K562 (cell line): Measurements from ENCODE around the gene TUBE1. TPM values are rescaled to one million over a fixed set of nuclear protein-coding genes. Genes with fewer than 3 reads are reported as not detected.

Experiments used
- ATAC-seq: fragments of 200-7000 bp; cut with Tn5 transposase; 3 replicates; pipeline ENCODE4 v1.9.1; 2020; ENCODE audit warnings: moderate library complexity
- BruUV-seq: library from RNA; stranded (reverse); fragments of 400-500 nt; replicated peaks from 2 replicates; lab custom pipeline; 2021; lab: Mats Ljungman, UMichigan
- CTCF ChIA-PET: fragments of 300-600 bp; formaldehyde crosslinking; extraction: SDS; loops from one replicate; lab custom pipeline; 2021; ENCODE audit warnings: low intra/inter-chr PET ratio; lab: Yijun Ruan, JAX
- POLR2A ChIA-PET: fragments of 300-600, 350-650 bp; sonication (Branson Sonifier 250); formaldehyde crosslinking; extraction: SDS; loops from one replicate; lab custom pipeline; 2021; ENCODE audit warnings: antibody characterized with exemption, inconsistent platforms; lab: Yijun Ruan, JAX
- DNase-seq, 4 experiments: peaks; one replicate each; pipeline versions ENCODE4 v3.0.0 to v3.0.0-alpha.2; 2011 to 2018; ENCODE audit warnings: low spot score in 3 of 4, mixed read lengths in 3 of 4; ENCODE audit errors: extremely low read depth in 1 of 4
- FAIRE-seq: peaks from 2 replicates; lab custom pipeline; 2011; peaks lifted over from hg19 to GRCh38; lab: Jason Lieb, UNC
- H2AFZ ChIP-seq: 2 replicates; pipeline ENCODE4 v1.6.0; 2011; ENCODE audit warnings: low read depth, low read length, control low read depth, inconsistent platforms
- H3K27ac ChIP-seq: fragments of 200-600 bp; 3 replicates; pipeline ENCODE4 v1.8.0; 2011; ENCODE audit warnings: low read depth, mild to moderate bottlenecking, control low read depth, inconsistent platforms, low read length, moderate library complexity, mixed read lengths; ENCODE audit errors: extremely low read depth
- H3K27me3 ChIP-seq, 2 experiments: fragments of 300-600 bp in 1 of 2; 2 replicates in 1 of 2; 3 replicates in 1 of 2; pipeline versions ENCODE4 v1.6.0 to v1.8.0; 2011; ENCODE audit warnings: inconsistent platforms in 2 of 2, low read length in 2 of 2, mild to moderate bottlenecking in 1 of 2, mixed read lengths in 1 of 2, moderate library complexity in 1 of 2; ENCODE audit not compliant: control insufficient read depth in 2 of 2, insufficient read depth in 2 of 2
- H3K36me3 ChIP-seq: fragments of 300-600 bp; 3 replicates; pipeline ENCODE4 v1.8.0; 2011; ENCODE audit warnings: mild to moderate bottlenecking, low read length, inconsistent platforms; ENCODE audit not compliant: control insufficient read depth, insufficient read depth
- H3K4me1 ChIP-seq, 2 experiments: fragments of 200-600 bp in 1 of 2; replicated peaks in 1 of 2; 2 replicates in 1 of 2; 3 replicates in 1 of 2; pipeline versions ENCODE4 v1.5.1 to v1.8.0; 2011; ENCODE audit warnings: inconsistent platforms in 2 of 2, low read length in 2 of 2, mild to moderate bottlenecking in 1 of 2, mixed read lengths in 1 of 2, moderate library complexity in 1 of 2; ENCODE audit not compliant: control insufficient read depth in 2 of 2, insufficient read depth in 2 of 2
- H3K4me2 ChIP-seq: 2 replicates; pipeline ENCODE4 v1.6.1; 2011; ENCODE audit warnings: low read length, control low read depth, inconsistent platforms, mixed read lengths; ENCODE audit not compliant: insufficient read depth
- H3K4me3 ChIP-seq: fragments of 200-600 bp; sonication (generic), shearing (Covaris generic); 2 replicates; pipeline ENCODE4 v1.5.1; 2016; ENCODE audit warnings: control low read depth, inconsistent platforms
- H3K79me2 ChIP-seq: fragments of 200-600 bp; 3 replicates; pipeline ENCODE4 v1.8.0; 2011; ENCODE audit warnings: low read length, inconsistent platforms; ENCODE audit not compliant: control insufficient read depth, insufficient read depth
- H3K9ac ChIP-seq, 2 experiments: 2 replicates each; pipeline versions ENCODE4 v1.6.0 to v1.6.1; 2011; ENCODE audit warnings: low read depth in 2 of 2, low read length in 2 of 2, control low read depth in 1 of 2, inconsistent platforms in 1 of 2, mild to moderate bottlenecking in 1 of 2, mixed read lengths in 1 of 2; ENCODE audit not compliant: insufficient read depth in 1 of 2
- H3K9me1 ChIP-seq: one replicate; pipeline ENCODE4 v1.6.0; 2011; ENCODE audit warnings: inconsistent platforms, mild to moderate bottlenecking, low read length, moderate library complexity; ENCODE audit not compliant: control insufficient read depth, insufficient read depth
- H3K9me3 ChIP-seq: replicated peaks from 2 replicates; pipeline ENCODE4 v1.5.1; 2011; ENCODE audit warnings: low read depth, low read length, inconsistent platforms; ENCODE audit not compliant: control insufficient read depth, insufficient read depth
- H4K20me1 ChIP-seq: replicated peaks from 2 replicates; pipeline ENCODE4 v1.6.1; 2011; ENCODE audit warnings: low read length, inconsistent platforms, mixed read lengths; ENCODE audit not compliant: control insufficient read depth, insufficient read depth
- SAFB2 ChIP-seq: fragments of 200-400 bp; formaldehyde crosslinking; IDR thresholded peaks from 2 replicates; pipeline ENCODE4 v1.6.1; 2018; ENCODE audit warnings: borderline replicate concordance, low read length, low read depth, moderate library complexity; ENCODE audit not compliant: severe bottlenecking
- SIN3B ChIP-seq: fragments of 450-650 bp; IDR thresholded peaks from 2 replicates; pipeline ENCODE4 v1.6.1; 2017; ENCODE audit warnings: low read depth, mild to moderate bottlenecking, moderate library complexity
- ZKSCAN1 ChIP-seq: fragments of 150-350 bp; IDR thresholded peaks from 2 replicates; pipeline ENCODE4 v1.6.1; 2016; ENCODE audit warnings: low read depth, low read length
- ZNF274 ChIP-seq: IDR thresholded peaks from 2 replicates; pipeline ENCODE4 v1.6.1; 2011; ENCODE audit warnings: low read depth, mild to moderate bottlenecking, low read length, moderate library complexity, borderline replicate concordance
- WGBS: fragments of 100-300 bp; shearing (Covaris generic); methylation state at CpG from one replicate; pipeline ENCODE4 v1.1.6; 2016; ENCODE audit warnings: low coverage, mixed read lengths; ENCODE audit not compliant: insufficient coverage; ENCODE audit errors: missing lambda C conversion rate; 5-methylcytosine and 5-hydroxymethylcytosine counted together
- in situ Hi-C: fragments of 300-500 bp; cut with MboI; formaldehyde crosslinking; loops from 4 replicates; pipeline ENCODE4 v1.15.0; 2018; ENCODE audit warnings: inconsistent platforms, mixed read lengths
- intact Hi-C: fragments of 100-400 bp; cut with micrococcal nuclease; formaldehyde crosslinking; loops from 2 replicates; pipeline ENCODE4 v1.14.2; 2022
- polyA plus RNA-seq, 8 experiments: library from polyadenylated mRNA; depleted of rRNA in 4 of 8; stranded (reverse) in 5 of 8; unstranded in 3 of 8; fragments of >200 nt; fragmentation: Nextera tagmentation in 2 of 8; fragmentation: Illumina TruSeq in 1 of 8; extraction: Ambion mirVana in 2 of 8; extraction: Trizol in 1 of 8; gene quantifications; 2 replicates each; pipeline versions ENCODE4 v1.2.1 to v1.2.3, GENCODE V29; 2011 to 2014; ENCODE audit warnings: inconsistent platforms in 1 of 8, missing spikeins in 1 of 8
- total RNA-seq, 7 experiments: library from RNA; depleted of rRNA in 6 of 7; stranded (reverse); fragments of >200 nt in 6 of 7; fragmentation: Illumina TruSeq in 2 of 7; extraction: Trizol in 2 of 7; gene quantifications; 2 replicates each; pipeline versions ENCODE4 v1.2.1 to v1.2.3, GENCODE V29; 2011 to 2021; ENCODE audit warnings: low replicate concordance in 1 of 7
- TF ChIP-seq, protein P1 (sequence below): fragments of 250-450 bp; sonication (Bioruptor Pico); IDR thresholded peaks from 2 replicates; pipeline ENCODE4 v1.5.0; 2021; ENCODE audit warnings: mild to moderate bottlenecking, borderline replicate concordance
- TF ChIP-seq, protein P2 (sequence below), 2 experiments: IDR thresholded peaks; 2 replicates each; pipeline ENCODE4 v1.6.1; 2012; ENCODE audit warnings: improper control_type of control experiment in 2 of 2, low read depth in 2 of 2, low read length in 2 of 2, borderline replicate concordance in 1 of 2

Gene TUBE1
- total and polyA plus RNA-seq, 9 of the 15 experiments (the other 6 are each of a cell fraction or from before 2014, with no cell fraction given), result 18.9 to 58.4 (median 30.8) TPM

DNA sequence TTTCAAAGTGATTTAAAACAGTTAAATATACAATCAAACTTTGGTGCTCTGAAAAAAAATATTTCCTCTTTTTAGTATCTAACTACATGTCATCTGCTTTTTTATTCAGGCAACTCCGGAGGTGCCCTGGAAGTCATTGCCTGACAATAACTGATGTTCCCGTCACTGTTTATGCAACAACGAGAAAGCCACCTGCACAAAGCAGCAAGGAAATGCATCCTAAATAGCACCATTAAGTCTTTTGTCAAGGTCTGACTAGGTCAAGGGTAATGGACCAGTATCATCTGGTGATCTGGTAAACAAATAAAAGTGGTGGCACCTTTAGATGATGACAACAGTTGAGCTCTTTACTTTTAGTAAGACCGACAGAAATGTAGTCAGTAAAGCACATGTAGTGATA, 13.3 kb upstream of the TUBE1 start:
- WGBS, result 2% methylated on average over 4 of the region's 4 CpGs
- no peak overlapping the region for H3K4me2 ChIP-seq
- ATAC-seq (no peak), FAIRE-seq (no peak), DNase-seq (no peak)
- H3K27me3 ChIP-seq, result peaks cover 3 to 7% of the 10 kb centered on the region in 2 experiments; a peak in 3 of 5 replicates
- H2AFZ ChIP-seq, result no peak overlapping the region
- ChIA-PET CTCF (no interaction called here), POLR2A (interaction anchor here (0.7 kb wide), 1 partner anchor 13 kb away, joined by 3 read pairs; the partner anchor contains the start of gene FAM229B)
- H3K36me3 ChIP-seq, result no peaks in the 10 kb centered on the region
- no peak overlapping the region for H3K27ac ChIP-seq
- TF ChIP-seq ZKSCAN1 (no peak), ZNF274 (no peak)
- no peaks in the 10 kb centered on the region for H4K20me1 ChIP-seq
- H3K79me2 ChIP-seq, result no peaks in the 10 kb centered on the region
- no peak overlapping the region for H3K4me3 ChIP-seq
- no peaks in the 10 kb centered on the region for H3K9me1 ChIP-seq
- no peak overlapping the region for H3K9ac ChIP-seq
- H3K4me1 ChIP-seq, result no peaks in the 10 kb centered on the region
- intact Hi-C loops (no loop called here), in situ Hi-C loops (no loop called here)
- H3K9me3 ChIP-seq, result no peaks in the 10 kb centered on the region
- BruUV-seq, result no TSS peak

DNA sequence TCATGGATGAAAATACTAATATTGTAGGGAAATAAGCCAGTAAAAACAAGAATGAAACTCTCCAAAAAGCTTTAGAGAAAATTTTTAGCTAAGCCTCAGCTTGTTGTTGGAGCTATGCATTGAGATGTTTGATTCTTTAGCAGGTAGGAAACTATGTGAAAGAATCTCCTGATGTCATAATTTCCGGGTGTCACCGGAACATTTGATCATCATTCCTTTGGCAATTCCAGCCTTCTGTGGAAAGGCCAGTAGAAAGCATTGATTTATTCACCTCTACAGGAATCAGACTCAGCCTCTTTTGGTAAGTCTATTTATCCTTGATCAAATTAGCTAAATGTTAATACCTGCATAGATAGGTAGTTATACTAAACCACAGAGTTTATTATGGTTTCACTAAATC, 9.6 kb upstream of the TUBE1 start:
- H3K36me3 ChIP-seq, result no peaks in the 10 kb centered on the region
- no peak overlapping the region for H3K4me2 ChIP-seq
- H3K9me3 ChIP-seq, result no peaks in the 10 kb centered on the region
- ChIA-PET CTCF (no interaction called here), POLR2A (no interaction called here)
- no peak for FAIRE-seq
- no peaks in the 10 kb centered on the region for H3K79me2 ChIP-seq
- H2AFZ ChIP-seq, result no peak overlapping the region
- ATAC-seq, result no peak
- in situ Hi-C loops (no loop called here), intact Hi-C loops (no loop called here)
- peaks cover 3 to 7% of the 10 kb centered on the region in 2 experiments; a peak in 3 of 5 replicates for H3K27me3 ChIP-seq
- H4K20me1 ChIP-seq, result no peaks in the 10 kb centered on the region
- TF ChIP-seq, protein P1, sequence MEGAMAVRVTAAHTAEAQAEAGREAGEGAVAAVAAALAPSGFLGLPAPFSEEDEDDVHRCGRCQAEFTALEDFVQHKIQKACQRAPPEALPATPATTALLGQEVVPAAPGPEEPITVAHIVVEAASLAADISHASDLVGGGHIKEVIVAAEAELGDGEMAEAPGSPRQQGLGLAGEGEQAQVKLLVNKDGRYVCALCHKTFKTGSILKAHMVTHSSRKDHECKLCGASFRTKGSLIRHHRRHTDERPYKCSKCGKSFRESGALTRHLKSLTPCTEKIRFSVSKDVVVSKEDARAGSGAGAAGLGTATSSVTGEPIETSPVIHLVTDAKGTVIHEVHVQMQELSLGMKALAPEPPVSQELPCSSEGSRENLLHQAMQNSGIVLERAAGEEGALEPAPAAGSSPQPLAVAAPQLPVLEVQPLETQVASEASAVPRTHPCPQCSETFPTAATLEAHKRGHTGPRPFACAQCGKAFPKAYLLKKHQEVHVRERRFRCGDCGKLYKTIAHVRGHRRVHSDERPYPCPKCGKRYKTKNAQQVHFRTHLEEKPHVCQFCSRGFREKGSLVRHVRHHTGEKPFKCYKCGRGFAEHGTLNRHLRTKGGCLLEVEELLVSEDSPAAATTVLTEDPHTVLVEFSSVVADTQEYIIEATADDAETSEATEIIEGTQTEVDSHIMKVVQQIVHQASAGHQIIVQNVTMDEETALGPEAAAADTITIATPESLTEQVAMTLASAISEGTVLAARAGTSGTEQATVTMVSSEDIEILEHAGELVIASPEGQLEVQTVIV (CRISPR knock-in tag), result no peak
- TF ChIP-seq SIN3B (no peak), SAFB2 (no peak)
- TF ChIP-seq, protein P2, sequence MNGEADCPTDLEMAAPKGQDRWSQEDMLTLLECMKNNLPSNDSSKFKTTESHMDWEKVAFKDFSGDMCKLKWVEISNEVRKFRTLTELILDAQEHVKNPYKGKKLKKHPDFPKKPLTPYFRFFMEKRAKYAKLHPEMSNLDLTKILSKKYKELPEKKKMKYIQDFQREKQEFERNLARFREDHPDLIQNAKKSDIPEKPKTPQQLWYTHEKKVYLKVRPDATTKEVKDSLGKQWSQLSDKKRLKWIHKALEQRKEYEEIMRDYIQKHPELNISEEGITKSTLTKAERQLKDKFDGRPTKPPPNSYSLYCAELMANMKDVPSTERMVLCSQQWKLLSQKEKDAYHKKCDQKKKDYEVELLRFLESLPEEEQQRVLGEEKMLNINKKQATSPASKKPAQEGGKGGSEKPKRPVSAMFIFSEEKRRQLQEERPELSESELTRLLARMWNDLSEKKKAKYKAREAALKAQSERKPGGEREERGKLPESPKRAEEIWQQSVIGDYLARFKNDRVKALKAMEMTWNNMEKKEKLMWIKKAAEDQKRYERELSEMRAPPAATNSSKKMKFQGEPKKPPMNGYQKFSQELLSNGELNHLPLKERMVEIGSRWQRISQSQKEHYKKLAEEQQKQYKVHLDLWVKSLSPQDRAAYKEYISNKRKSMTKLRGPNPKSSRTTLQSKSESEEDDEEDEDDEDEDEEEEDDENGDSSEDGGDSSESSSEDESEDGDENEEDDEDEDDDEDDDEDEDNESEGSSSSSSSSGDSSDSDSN (IDR thresholded peaks at IDR 0.05; ENCODE audit: borderline replicate concordance in 1 of 2, low read depth in 2 of 2, low read length in 2 of 2), result no peak
- H3K27ac ChIP-seq, result no peak overlapping the region
- no peak overlapping the region for H3K4me3 ChIP-seq
- DNase-seq, result no peak
- no peak overlapping the region for H3K9ac ChIP-seq
- no TSS peak for BruUV-seq
- WGBS, result 9% methylated on average over 2 of the region's 2 CpGs
- H3K9me1 ChIP-seq, result no peaks in the 10 kb centered on the region
- H3K4me1 ChIP-seq, result no peaks in the 10 kb centered on the region
